ENCODE results near the gene RAD17.
A peak's percentile ranks its signal among the peaks of the same experiment; 100 is the strongest.
"Not testable (repeated sequence)": the region's sequence is repeated elsewhere in the genome, so short reads cannot be mapped to it uniquely, and the experiment has no call there.

The RAD17 gene

DNA sequence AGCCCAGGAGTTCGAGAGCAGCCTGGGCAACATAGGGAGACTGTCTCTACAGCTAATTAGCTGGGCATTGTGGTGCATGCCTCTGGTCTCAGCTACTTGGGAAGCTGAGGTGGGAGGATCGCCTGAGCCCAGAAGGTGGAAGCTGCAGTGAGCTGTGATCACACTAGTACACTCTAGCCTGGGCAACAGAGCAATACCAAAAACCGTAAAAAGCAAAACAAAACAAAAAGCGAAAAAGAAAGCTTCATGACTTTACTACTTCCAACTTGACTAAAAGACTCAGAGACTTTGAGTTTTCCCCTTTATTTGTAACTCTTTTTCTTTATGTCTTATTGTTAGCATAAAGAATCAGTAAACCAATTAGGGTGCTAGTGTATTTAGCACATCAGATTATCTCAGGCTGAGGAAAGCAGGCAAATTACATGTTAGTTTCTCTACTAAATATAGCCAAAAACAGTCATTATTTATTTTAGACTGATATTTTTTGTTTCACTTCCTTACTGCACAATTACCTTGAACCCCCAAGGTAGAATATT, 5.4 kb downstream of the RAD17 start:
- DNase-seq (ENCODE audit: low read depth): no peak

DNA sequence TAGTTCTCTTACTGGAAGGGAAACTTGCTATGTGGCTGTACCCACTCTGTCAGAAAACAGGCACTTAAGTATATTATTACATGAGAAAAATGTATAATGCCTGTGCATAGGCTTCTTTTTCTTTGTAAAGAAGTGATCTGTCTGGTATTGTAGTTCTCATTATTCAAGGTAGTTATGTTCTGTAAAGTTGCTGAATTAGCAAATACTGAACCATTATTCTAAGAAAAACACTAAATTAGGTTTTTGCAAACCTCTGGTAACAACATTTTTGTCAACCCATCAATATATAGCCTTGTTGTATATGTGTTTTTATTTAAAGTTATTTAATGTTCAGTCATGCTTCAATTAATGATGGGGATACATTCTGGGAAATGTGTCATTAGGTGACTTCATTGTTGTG, 8.8 kb downstream of the RAD17 start:
- DNase-seq (ENCODE audit: low read depth): no peak

DNA sequence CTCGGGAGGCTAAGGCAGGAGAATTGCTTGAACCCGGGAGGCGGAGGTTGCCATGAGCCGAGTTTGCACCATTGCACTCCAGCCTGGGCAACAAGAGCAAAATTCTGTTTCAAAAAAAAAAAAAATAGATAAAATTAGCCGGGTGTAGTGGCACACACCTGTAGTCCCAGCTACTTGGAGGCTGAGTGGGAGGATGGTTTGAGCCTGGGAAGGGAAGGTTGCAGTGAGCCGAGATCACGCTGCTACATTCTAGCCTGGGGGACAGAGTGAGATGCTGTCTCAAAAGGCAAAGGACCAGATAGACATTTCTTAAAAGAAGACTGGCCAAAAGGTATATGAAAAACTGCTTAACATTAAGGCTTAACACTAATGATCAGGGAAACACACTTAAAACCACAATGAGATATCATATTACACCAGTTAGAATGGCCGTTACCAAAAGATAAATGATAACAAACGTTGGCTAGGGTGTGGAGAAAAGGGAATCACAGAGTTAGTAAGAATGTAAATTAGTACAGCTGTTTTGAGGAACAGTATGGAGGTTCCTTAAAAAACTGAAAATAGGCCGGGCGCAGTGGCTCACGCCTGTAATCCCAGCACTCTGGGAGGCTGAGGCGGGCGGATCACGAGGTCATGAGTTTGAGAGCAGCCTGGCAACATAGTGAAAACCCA, 35.2 kb downstream of the RAD17 start:
- no peak for DNase-seq (ENCODE audit: low read depth)

DNA sequence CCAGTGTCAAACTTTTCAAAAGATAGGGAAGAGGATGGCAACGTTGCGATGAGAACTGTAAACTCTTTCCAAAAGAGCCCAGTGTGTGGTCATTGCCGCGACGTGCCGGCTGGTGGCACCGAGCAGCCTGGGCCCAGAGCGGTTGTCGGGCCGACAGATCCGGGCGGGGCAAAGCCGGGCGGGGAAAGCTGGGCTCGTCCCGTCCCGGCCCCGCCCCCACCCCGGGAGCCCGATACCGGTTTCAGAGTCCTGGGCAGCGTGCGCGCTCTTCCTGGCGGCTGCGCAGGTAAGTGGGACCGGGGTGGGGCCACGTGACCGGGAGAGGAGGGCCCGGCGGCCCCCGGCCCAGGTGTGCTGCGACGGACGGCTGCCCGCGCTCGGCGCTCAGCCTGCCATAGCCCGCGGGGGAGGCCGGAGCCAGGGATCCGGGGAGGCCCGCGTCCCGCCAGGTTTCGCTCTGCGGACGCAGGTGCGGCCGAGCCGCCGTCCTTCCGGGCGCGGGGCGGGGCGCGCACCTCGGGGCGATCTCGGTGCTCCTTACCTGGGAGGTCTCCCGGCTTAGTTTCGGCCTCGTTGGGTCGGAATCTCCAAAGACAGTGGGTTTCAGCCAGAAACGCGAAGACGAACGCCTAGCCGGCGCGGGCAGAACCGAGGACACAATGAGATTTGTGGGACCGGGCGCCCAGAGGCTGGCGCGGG, 45.4 kb downstream of the RAD17 start, which contains the start of gene MARVELD2:
Gene MARVELD2, plus strand, starts transcription at position 232 of the 699 bp plus-strand sequence. CDS start 4,270 bp downstream, outside the sequence.
- peak; percentile 60 for DNase-seq (ENCODE audit: low read depth)

DNA sequence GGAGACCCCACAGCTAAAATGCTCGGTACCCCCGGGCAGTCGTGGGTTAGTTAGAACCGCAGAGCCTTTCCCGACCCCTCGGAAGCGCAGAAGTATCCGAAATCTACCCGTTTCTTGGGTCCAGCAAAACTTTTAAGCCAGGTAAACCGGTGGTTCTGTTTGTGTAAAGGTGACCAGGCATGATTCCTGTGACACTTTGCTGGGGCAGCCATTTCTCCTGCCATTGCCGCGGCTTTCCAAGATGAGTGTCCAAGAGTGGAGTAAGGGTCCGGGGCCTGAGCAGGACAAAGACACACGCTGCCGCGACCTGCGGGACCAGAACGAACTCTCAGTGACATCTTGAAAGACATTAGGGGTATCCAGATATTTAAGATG, 46.0 kb downstream of the RAD17 start:
- DNase-seq (ENCODE audit: low read depth): no peak

DNA sequence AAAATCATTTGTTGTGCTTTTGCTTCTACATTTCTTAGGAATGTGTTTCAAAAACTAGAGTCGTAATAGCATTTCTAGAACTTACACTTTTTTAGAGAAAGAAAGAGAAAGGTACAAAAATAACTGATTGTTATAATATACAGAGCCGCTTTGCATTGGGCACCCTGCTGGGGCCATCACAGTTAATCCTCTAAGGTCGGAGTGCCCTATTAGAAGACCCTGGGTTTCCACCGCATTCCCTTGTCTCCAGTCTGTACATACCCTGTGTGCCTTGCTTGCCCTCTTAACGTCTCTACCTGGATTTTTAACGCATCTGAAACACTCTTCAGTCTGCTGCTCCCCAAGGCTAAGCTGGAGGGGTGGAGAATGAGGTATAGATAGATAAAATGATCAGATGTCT, 46.6 kb downstream of the RAD17 start:
- DNase-seq (ENCODE audit: low read depth): no peak

DNA sequence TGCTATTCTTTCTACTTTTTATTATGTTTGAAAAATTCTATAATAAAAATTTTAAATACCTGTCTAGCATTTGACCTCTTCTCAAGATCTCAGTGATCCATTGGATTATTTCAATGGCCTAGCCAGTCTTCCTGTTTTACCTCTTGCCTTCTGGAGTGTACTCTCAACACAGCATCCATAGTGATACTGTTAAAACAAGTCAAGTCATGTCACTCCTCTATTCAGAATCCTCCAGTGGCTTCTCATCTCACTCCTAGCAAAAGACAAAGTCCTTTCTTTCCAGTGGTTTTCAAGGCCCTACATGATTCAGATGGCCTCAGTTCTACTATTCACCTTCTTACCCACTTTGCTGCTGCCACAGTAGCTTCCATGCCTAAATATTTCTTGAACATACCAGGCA, 47.1 kb downstream of the RAD17 start:
- DNase-seq (ENCODE audit: low read depth): no peak

DNA sequence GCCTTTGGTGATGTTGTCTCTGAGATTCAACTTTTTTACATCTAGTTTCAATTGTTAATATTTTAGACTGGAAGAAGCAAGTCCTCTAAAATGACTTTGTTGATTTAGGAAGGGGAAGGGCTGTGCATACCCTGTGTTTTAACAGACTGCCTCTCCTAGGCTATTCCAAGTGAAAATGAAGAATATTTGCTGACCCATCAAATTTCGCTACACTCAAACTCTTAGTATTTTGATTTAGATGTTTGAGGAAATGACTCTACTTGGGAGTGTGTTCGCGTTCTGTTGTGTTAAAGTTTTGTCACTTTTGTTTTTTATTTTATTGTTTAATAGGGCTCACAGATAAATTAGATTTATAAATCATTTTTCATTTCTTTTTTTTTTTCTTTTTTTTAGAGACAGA, 48.9 kb downstream of the RAD17 start:
- no peak for DNase-seq (ENCODE audit: low read depth)

DNA sequence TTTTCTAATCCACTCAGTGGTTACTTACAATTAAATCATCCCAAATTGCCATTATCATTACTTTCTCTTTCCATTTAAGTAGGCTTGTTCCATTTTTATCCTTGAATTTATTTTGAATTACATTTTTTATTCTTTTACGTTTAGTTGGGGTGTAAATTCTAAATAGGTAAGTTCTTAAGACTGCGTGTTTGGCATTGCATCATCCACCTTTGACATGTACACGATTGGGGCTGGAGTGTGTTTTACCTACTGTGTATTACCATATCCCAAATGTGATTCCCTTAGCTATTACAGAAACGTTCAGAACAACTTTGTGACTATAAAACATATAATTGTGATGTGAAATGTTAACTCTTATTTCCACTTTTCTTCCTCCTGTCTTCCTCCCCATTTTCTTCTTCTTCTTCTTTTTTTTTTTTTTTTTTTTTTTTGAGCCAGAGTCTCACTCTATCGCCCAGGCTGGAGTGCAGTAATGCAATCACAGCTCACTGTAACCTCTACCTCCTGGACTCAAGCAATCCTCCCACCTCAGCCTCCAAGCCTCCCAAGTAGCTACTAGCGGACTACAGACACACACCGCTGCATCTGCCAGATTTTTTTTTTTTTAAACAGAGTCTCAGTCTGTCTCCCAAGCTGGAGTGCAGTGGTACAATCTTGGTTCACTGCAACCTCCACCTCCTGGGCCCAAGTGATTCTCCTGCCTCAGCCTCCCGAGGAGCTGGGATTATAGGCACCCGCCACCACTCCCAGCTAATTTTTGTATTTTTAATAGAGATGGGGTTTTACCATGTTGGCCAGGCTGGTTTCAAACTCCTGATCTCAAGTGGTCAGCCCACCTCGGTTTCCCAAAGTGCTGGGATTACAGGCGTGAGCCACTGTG, 62.0 kb downstream of the RAD17 start:
- no peak for DNase-seq (ENCODE audit: low read depth)

DNA sequence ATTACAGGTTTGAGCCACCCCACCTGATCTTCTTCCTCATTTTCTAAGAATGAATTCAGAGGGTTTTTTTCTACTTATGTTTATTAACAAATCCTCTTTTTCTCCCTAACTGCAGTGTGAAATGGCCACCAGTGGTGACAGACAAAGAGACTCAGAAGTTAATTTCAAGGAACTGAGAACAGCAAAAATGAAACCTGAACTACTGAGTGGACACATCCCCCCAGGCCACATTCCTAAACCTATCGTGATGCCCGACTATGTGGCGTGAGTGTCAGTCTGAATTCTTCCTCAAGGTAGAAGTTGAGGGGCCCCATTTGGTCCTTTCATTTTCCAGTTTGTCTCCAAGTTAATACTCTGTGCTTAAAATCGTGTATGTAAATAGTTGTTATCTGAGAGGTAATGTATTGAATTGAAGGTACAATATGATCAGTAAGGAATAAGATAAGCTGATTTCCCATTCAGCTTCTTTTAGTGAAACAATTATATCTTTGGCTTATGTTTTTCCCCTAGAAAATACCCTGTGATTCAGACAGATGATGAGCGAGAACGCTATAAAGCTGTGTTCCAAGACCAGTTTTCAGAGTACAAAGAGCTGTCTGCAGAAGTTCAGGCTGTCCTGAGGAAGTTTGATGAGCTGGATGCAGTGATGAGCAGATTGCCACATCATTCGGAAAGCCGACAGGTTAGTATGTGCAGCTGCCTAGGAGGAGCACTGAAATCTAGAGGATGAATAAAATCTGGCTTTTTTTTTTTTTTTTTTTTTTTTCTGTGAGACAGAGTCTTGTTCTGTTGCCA, 63.0 kb downstream of the RAD17 start:
- no peak for DNase-seq (ENCODE audit: low read depth)

DNA sequence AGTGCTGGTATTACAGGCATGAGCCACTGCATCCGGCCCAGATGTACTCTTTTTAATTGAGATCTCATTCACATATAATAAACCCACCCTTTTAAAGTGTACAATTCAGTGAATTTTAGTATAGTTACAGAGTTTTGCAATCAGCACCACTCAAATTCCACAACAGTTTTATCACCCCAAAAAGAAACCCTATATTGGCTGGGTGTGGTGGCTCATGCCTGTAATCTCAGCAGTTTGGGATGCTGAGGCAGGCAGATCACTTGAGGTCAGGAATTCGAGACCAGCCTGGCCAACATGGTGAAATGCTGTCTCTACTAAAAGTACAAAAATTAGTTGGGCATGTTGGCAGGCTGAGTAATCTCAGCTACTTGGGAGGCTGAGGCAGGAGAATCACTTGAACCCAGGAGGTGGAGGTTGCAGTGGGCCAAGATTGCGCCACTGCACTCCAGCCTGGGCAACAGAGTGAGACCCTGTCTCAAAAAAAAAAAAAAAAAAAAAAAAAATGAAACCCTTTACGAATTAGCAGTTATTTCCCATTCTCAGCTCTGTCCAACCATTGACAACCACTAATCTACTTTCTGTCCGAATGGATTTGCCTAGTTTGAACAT, 65.8 kb downstream of the RAD17 start:
- DNase-seq (ENCODE audit: low read depth): not testable (repeated sequence)

DNA sequence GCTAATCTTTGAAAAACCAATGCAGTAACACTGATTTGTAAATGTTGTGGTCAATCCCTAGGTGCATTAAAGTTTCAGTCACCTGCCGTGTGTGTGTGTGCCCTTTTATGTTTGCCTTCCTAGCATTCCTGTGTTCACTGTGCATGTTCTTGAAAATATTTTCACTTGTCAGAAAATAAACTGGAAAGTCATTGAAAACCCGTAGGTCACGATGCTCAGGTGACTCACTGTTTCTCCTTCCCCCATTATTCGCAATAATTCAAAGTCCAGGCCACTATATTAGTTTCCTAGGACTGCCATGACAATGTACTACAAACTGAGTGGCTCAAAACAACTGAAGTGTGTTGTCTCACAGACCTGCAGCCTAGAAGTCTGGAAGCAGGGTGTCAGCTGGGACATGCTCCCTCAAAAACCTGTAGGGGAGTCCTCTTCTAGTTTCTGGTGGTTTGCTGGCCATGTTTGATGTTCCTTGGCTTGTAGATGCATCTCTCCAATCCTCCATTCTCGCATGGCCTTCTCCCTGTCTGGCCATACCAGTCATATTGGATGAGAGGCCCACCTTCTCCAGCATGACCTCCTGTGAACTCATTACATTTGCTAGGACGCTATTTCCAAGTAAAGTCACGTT, 74.6 kb downstream of the RAD17 start:
- no peak for DNase-seq (ENCODE audit: low read depth)

DNA sequence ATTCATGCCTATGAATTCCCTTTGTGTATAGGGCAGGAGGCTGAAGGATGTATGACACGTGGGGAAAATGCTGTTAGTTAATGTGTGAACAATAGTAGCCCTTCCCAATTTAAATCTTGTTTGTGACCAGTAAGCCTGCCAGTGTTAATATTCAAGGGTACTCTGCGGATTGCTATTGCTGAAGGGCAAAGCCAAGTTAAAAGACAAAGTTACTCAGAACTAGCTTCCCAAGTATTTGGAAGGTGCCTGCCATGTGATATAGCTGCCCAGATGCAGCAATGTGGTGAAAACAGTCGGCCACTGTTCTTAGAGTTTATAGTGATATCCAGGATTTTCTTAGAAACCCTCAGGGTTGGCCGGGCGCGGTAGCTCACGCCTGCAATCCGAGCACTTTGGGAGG, 79.9 kb downstream of the RAD17 start:
- no peak for DNase-seq (ENCODE audit: low read depth)

DNA sequence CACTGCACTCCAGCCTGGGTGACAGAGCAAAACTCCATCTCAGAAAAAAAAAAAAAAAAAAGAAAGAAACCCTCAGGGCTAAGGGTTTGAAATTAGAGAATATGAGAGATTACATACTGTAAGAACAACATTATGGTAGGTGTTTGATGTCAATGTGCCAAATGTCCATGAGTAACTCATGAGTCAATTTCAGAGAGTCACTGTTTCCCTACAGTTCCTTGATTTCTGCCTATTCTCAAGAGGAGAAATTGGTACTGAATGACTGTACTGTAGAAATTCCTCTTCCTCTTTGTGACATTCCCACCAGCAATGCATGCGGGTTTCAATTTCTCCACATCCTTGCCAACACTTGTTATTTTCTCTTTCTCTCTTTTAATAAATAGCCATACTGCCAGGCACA, 80.5 kb downstream of the RAD17 start:
- peak; percentile 96 for DNase-seq (ENCODE audit: low read depth)

DNA sequence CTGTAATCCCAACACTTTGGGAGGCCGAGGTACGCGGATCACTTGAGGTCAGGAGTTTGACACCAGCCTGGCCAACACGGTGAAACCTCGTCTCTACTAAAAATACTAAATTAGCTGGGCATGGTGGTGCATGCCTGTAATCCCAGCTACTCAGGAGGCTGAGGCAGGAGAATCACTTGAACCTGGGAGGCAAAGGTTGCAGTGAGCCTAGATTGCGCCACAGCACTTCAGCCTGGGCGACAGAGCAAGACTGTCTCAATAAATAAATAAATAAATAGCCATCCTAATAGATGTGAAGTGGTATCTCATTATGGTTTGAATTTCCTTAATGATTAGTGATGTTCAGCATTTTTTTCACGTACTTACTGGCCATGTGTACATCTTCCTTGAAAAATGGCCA, 80.9 kb downstream of the RAD17 start:
- not testable (repeated sequence) for DNase-seq (ENCODE audit: low read depth)

DNA sequence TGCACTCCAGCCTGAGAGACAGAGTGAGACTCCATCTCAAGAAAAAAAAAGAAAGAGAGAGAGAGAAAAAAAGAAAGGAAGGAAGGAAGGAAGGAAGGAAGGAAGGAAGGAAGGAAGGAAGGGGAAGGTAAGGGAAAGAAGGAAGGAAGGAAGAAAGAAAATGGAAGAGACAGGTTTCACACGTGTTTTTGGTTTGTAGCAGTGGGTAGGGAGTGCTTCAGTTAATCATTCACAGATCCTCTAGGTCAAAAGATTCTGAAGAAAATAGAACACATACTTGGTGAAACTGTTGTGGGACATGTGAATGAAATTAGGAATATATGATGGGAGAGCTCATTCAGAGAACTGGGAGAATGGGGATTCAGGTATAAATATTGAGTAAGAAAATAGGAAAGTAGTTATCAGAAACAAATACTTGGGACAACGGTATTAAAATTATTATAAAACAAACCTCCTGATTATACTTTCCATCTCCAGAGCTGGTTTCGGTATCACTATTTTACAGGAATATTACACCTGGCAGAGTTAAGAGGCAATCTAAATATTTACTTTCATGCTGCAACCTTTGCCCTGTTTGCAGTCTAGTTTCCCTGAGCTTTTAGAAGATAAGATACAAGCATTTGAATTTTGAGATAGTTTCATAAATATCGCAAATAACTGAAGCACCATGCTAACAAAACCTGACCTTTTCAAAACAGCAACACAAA, 82.5 kb downstream of the RAD17 start:
- DNase-seq (ENCODE audit: low read depth): no peak

DNA sequence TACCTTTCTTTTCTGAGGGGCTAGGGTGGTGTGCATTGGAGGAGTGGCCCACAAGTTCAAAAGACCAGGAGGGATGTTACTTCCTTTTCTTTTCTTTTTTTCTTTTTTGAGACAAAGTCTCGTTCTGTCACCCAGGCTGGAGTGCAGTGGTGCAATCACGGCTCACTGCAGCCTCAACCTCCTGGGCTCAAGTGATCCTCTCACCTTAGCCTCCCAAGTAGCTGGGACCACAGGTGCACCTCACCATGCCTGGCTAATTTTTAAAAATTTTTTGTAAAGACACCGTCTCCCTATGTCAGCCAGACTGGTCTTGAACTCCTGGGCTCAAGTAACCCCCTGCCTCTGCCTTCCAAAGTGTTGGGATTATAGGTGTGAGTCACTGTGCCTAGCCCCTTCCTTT, 83.9 kb downstream of the RAD17 start:
- not testable (repeated sequence) for DNase-seq (ENCODE audit: low read depth)

DNA sequence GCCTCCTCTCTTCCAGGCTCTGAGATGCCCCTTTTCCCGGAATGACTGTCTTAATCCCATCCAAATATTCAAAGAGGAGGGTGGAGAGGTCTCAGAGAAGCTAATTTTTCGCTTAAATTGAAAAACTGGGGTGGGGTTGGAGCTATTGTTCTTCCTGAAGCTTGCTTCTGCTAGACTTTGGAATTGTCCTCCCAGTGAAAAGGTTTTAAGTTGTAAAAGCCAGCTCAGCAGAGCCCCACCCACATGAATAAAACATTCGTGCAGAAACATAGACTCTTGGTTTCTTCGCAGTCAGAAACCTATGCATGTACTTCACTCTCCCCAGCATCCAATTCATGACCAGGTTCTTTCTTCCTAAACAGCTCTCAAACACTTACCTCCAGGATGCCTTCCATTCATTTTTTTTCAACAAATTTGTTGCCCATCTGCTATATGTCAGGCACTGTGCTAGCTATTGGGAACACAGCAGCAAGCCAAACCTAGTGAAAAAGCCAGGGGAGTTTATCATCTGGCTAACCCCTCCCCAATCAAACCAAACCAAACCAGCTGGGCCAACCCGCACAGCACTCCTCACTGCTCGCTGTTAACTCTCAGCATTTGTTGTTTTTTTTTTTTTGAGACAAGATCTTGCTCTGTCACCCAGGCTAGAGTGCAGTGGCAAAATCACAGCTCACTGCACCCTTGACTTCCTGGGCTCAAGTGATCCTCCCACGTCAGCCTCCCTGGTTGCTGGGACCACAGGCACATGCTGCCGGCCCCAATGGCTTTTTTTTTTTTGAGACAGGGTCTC, 85.0 kb downstream of the RAD17 start:
- no peak for DNase-seq (ENCODE audit: low read depth)

DNA sequence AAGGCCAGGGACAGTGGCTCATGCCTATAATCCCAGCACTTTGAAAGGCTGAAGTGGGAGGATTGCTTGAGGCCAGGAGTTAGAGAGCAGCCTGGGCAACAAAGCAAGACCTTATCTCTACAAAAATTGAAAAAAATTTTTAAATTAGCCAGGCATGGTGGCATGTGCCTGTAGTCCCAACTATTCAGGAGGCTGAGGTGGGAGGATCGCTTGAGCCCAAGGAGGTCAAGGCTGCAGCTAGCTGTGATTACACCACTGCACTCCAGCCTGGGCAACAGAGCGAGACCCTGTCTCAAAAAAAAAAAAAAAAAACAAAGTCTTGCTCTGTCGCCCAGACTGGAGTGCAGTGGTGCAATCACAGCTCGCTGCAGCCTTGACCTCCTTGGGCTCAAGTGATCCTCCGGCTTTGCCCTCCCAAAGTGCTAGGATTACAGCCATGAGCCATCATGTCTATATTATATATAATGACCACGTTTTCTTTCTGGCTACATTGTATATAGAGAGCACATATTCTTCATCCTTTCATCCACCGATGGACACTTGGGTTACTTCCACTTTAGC, 85.9 kb downstream of the RAD17 start:
- not testable (repeated sequence) for DNase-seq (ENCODE audit: low read depth)
